GM21723 (cell line): Measurements from ENCODE around the gene KCNC1.

Source experiments
- ATAC-seq: cut with Tn5 transposase; IDR thresholded peaks from one replicate; pipeline ENCODE4 v1.9.1; 2021; ENCODE audit warnings: mild to moderate bottlenecking, moderate library complexity; ENCODE audit not compliant: unreplicated experiment

KCNC1 gene

GRCh38 chr11:17772704-17773600 is 38.4 kb downstream of the KCNC1 start:
- no peak for ATAC-seq

GRCh38 chr11:17773674-17774073 is 39.1 kb downstream of the KCNC1 start:
- no peak for ATAC-seq

- ATAC-seq, result no peak
These were observed 39.9 kb downstream of the KCNC1 start for GRCh38 chr11:17774232-17775034.

- no peak for ATAC-seq
These were observed 40.4 kb downstream of the KCNC1 start for GRCh38 chr11:17775035-17775348.

- ATAC-seq, result no peak
These were observed 41.1 kb downstream of the KCNC1 start for GRCh38 chr11:17775507-17776211.

GRCh38 chr11:17776212-17776875 is 41.8 kb downstream of the KCNC1 start:
- no peak for ATAC-seq

- ATAC-seq, result no peak
These were observed 42.6 kb downstream of the KCNC1 start for GRCh38 chr11:17777086-17777737.

- ATAC-seq, result no peak
These were observed 43.1 kb downstream of the KCNC1 start for GRCh38 chr11:17777738-17778091.

- no peak for ATAC-seq
These were observed 43.8 kb downstream of the KCNC1 start for GRCh38 chr11:17778352-17778751.

- ATAC-seq, result no peak
These were observed 44.6 kb downstream of the KCNC1 start for GRCh38 chr11:17778956-17779860.

- ATAC-seq, result no peak
These were observed 45.4 kb downstream of the KCNC1 start for GRCh38 chr11:17779861-17780594.

GRCh38 chr11:17780668-17781067 is 46.1 kb downstream of the KCNC1 start:
- ATAC-seq, result no peak

- ATAC-seq, result no peak
These were observed 46.6 kb downstream of the KCNC1 start for GRCh38 chr11:17781221-17781620.

GRCh38 chr11:17781626-17782025 is 47.0 kb downstream of the KCNC1 start:
- no peak for ATAC-seq

GRCh38 chr11:17782145-17782544 is 47.6 kb downstream of the KCNC1 start:
- no peak for ATAC-seq

- ATAC-seq, result no peak
These were observed 48.2 kb downstream of the KCNC1 start for GRCh38 chr11:17782603-17783337.

GRCh38 chr11:17783878-17784277 is 49.3 kb downstream of the KCNC1 start:
- ATAC-seq, result no peak
